Epithelial cell of esophagus (primary cell): ENCODE results near the gene EML6.
A peak's percentile ranks its signal among the peaks of the same experiment; 100 is the strongest.

ENCODE experiments used
- DNase-seq: peaks from one replicate; pipeline ENCODE4 v3.0.0; 2010; ENCODE audit warnings: low read depth
- H3K4me3 ChIP-seq: 2 replicates; pipeline ENCODE4 v1.5.1; 2011; ENCODE audit warnings: mild to moderate bottlenecking, low read length, control low read depth
- CTCF ChIP-seq: IDR thresholded peaks from 2 replicates; pipeline ENCODE4 v1.5.1; 2011; ENCODE audit warnings: low read depth, mild to moderate bottlenecking, low read length, control low read depth, inconsistent platforms; ENCODE audit not compliant: insufficient read depth; ENCODE audit errors: missing control alignments

Gene EML6

GRCh38 chr2:54925022-54925421 is 201.6 kb downstream of the EML6 start:
- no peak for TF ChIP-seq CTCF
- no peak for DNase-seq

GRCh38 chr2:54927085-54927750 is 203.8 kb downstream of the EML6 start:
- no peak for TF ChIP-seq CTCF
- no peak for DNase-seq
- no peak overlapping the region for H3K4me3 ChIP-seq

More at GRCh38 chr2:54925022-54925421, 201.6 kb downstream of the EML6 start:
- H3K4me3 ChIP-seq: no peak overlapping the region

- TF ChIP-seq CTCF: no peak
- no peak for DNase-seq
- H3K4me3 ChIP-seq: no peak overlapping the region
Observed at GRCh38 chr2:54927751-54928615, 204.5 kb downstream of the EML6 start.

GRCh38 chr2:54928719-54929118 is 205.3 kb downstream of the EML6 start:
- H3K4me3 ChIP-seq: no peak overlapping the region
- TF ChIP-seq CTCF: no peak

GRCh38 chr2:54931473-54931872 is 208.0 kb downstream of the EML6 start:
- no peak for DNase-seq
- no peak for TF ChIP-seq CTCF
- H3K4me3 ChIP-seq: no peak overlapping the region

More at GRCh38 chr2:54928719-54929118, 205.3 kb downstream of the EML6 start:
- DNase-seq: peak; percentile 80

- H3K4me3 ChIP-seq: no peak overlapping the region
- no peak for DNase-seq
- TF ChIP-seq CTCF: no peak
Observed at GRCh38 chr2:54935389-54935788, 211.9 kb downstream of the EML6 start.

- DNase-seq: no peak
- H3K4me3 ChIP-seq: no peak overlapping the region
- TF ChIP-seq CTCF: no peak
Observed at GRCh38 chr2:54936766-54937165, 213.3 kb downstream of the EML6 start.
